WTC11 (cell line): ENCODE results near the gene CR2. TPM values are rescaled to one million over a fixed set of nuclear protein-coding genes. Genes with fewer than 3 reads are reported as not detected.

Experiments used
- ATAC-seq: fragments of 200-7000 bp; cut with Tn5 transposase; 2 replicates; pipeline ENCODE4 v1.10.0; 2021; ENCODE audit warnings: mild to moderate bottlenecking, moderate library complexity
- CTCF ChIA-PET: fragments of 300-600 bp; sonication (Branson Sonifier 250); formaldehyde crosslinking; loops from one replicate; lab custom pipeline; 2021; ENCODE audit warnings: antibody characterized with exemption; lab: Charles Lee
- POLR2A ChIA-PET: fragments of 350-600 bp; sonication (Branson Sonifier 250); formaldehyde crosslinking; loops from one replicate; lab custom pipeline; 2021; ENCODE audit warnings: antibody characterized with exemption; lab: Charles Lee
- DNase-seq: peaks from one replicate; pipeline ENCODE4 v3.0.0; 2021; ENCODE audit warnings: low spot score
- H3K27ac Mint-ChIP-seq: 2 replicates; pipeline ENCODE4 v1.8.0; 2021; ENCODE audit warnings: mixed read lengths
- H3K27me3 Mint-ChIP-seq: 2 replicates; pipeline ENCODE4 v1.8.0; 2021; ENCODE audit warnings: low read depth, mild to moderate bottlenecking, moderate library complexity, mixed read lengths
- H3K36me3 Mint-ChIP-seq: 2 replicates; pipeline ENCODE4 v1.8.0; 2021; ENCODE audit warnings: mixed read lengths
- H3K4me1 Mint-ChIP-seq: 2 replicates; pipeline ENCODE4 v1.8.0; 2022; ENCODE audit warnings: mixed read lengths
- H3K4me3 Mint-ChIP-seq: 2 replicates; pipeline ENCODE4 v1.8.0; 2021; ENCODE audit warnings: mild to moderate bottlenecking, moderate library complexity, mixed read lengths
- H3K9me3 Mint-ChIP-seq: 2 replicates; pipeline ENCODE4 v1.8.0; 2021; ENCODE audit warnings: mixed read lengths
- AFF4 ChIP-seq: sonication (generic); formaldehyde crosslinking; IDR thresholded peaks from 2 replicates; pipeline ENCODE4 v1.8.1; 2023; ENCODE audit warnings: mild to moderate bottlenecking, missing genetic modification reagents, borderline replicate concordance
- ATF1 ChIP-seq: sonication (generic); formaldehyde crosslinking; IDR thresholded peaks from 2 replicates; pipeline ENCODE4 v1.8.1; 2023; ENCODE audit warnings: mild to moderate bottlenecking, moderate library complexity, missing genetic modification reagents
- CREM ChIP-seq: sonication (generic); formaldehyde crosslinking; IDR thresholded peaks from 2 replicates; pipeline ENCODE4 v1.8.1; 2022; ENCODE audit warnings: mild to moderate bottlenecking, missing genetic modification reagents, moderate library complexity
- FOXP1 ChIP-seq: sonication (generic); formaldehyde crosslinking; IDR thresholded peaks from 2 replicates; pipeline ENCODE4 v1.8.0; 2022; ENCODE audit warnings: missing genetic modification reagents, mild to moderate bottlenecking, moderate library complexity, borderline replicate concordance
- IRF1 ChIP-seq: sonication (generic); formaldehyde crosslinking; IDR thresholded peaks from 2 replicates; pipeline ENCODE4 v1.8.0; 2023; ENCODE audit warnings: missing genetic modification reagents
- KAT7 ChIP-seq: sonication (generic); formaldehyde crosslinking; IDR thresholded peaks from 2 replicates; pipeline ENCODE4 v1.8.1; 2023; ENCODE audit warnings: missing genetic modification reagents, mild to moderate bottlenecking, borderline replicate concordance
- MXD4 ChIP-seq: fragments of 250-450 bp; sonication (Bioruptor Pico); IDR thresholded peaks from 2 replicates; pipeline ENCODE4 v1.8.0; 2021; ENCODE audit warnings: mild to moderate bottlenecking, moderate library complexity, borderline replicate concordance
- NR2C2 ChIP-seq: sonication (generic); formaldehyde crosslinking; IDR thresholded peaks from 2 replicates; pipeline ENCODE4 v1.8.0; 2022; ENCODE audit warnings: mild to moderate bottlenecking, missing genetic modification reagents
- RELA ChIP-seq: sonication (generic); formaldehyde crosslinking; IDR thresholded peaks from 2 replicates; pipeline ENCODE4 v1.8.1; 2022; ENCODE audit warnings: missing genetic modification reagents, mild to moderate bottlenecking, borderline replicate concordance
- TEAD1 ChIP-seq: sonication (generic); formaldehyde crosslinking; IDR thresholded peaks from 2 replicates; pipeline ENCODE4 v1.8.0; 2022; ENCODE audit warnings: mild to moderate bottlenecking, missing genetic modification reagents
- TEAD4 ChIP-seq: sonication (generic); formaldehyde crosslinking; IDR thresholded peaks from 2 replicates; pipeline ENCODE4 v1.8.0; 2022; ENCODE audit warnings: mild to moderate bottlenecking, missing genetic modification reagents
- ZBTB21 ChIP-seq: sonication (generic); formaldehyde crosslinking; IDR thresholded peaks from 2 replicates; pipeline ENCODE4 v1.8.1; 2023; ENCODE audit warnings: mild to moderate bottlenecking, missing genetic modification reagents, borderline replicate concordance
- ZNF138 ChIP-seq: sonication (generic); formaldehyde crosslinking; conservative IDR thresholded peaks from 2 replicates; pipeline ENCODE4 v1.8.1; 2022; ENCODE audit warnings: mild to moderate bottlenecking, moderate library complexity, missing genetic modification reagents
- ZNF219 ChIP-seq: sonication (generic); formaldehyde crosslinking; IDR thresholded peaks from 2 replicates; pipeline ENCODE4 v1.8.0; 2023; ENCODE audit warnings: missing genetic modification reagents, mild to moderate bottlenecking, borderline replicate concordance
- ZNF416 ChIP-seq: fragments of 250-450 bp; sonication (Bioruptor Pico); IDR thresholded peaks from 2 replicates; pipeline ENCODE4 v1.9.0; 2021; ENCODE audit warnings: mild to moderate bottlenecking, inconsistent platforms
- ZSCAN18 ChIP-seq: fragments of 250-450 bp; sonication (Bioruptor Pico); IDR thresholded peaks from 2 replicates; pipeline ENCODE4 v2.1.2; 2022; ENCODE audit warnings: mild to moderate bottlenecking, moderate library complexity
- total RNA-seq: library from RNA; stranded (reverse); gene quantifications from 3 replicates; pipeline ENCODE4 v1.2.3, GENCODE V29; 2021
- TF ChIP-seq, protein P1 (sequence below): sonication (generic); formaldehyde crosslinking; IDR thresholded peaks from 2 replicates; pipeline ENCODE4 v1.8.1; 2022; ENCODE audit warnings: mild to moderate bottlenecking, moderate library complexity, missing genetic modification reagents
- TF ChIP-seq, protein P2 (sequence below): sonication (generic); formaldehyde crosslinking; IDR thresholded peaks from 2 replicates; pipeline ENCODE4 v1.8.0; 2023; ENCODE audit warnings: missing genetic modification reagents, mild to moderate bottlenecking, borderline replicate concordance

Gene CR2
- total RNA-seq, 1 experiment from 2014 or later = 3.8 TPM

DNA sequence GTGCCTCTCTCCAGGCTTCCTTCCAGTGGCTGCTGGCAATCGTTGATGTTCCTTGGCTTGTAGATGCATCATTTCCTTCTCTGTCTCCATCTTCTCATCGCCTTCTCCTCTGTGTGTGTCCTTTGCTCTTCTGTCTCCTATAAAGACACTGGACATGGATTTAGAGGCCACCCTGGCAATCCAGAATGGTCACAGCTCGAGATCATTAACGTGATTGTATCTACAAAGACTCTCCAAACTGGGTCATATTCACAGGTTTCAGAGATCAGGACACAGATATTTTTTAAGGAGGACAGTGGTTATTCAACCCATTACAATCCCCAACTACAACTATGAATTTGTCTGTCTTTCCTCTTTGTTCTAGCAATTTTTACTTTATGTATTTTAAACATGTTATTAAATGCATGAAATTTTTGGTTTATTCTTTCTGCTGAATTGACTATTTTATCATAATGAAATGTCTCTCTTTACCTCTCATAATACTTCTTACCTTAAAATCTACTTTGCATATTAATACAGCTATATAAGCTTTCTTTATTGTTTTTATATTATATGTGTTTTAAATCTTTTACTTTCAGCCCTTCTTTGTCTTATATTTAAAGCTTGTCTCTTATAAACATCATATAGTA lies 64.6 kb downstream of the CR2 start:
- Mint-ChIP-seq H3K36me3 (no peaks in the 10 kb centered on the region), H3K4me3 (no peak overlapping the region), H3K9me3 (peaks cover 6% of the 10 kb centered on the region), H3K4me1 (0 out of 2 replicates have a peak, but pooled peaks cover 6% of the 10 kb centered on the region), H3K27me3 (no peaks in the 10 kb centered on the region), H3K27ac (no peak overlapping the region)
- DNase-seq (no peak), ATAC-seq (no peak)
- POLR2A ChIA-PET = no interaction called here
- CTCF ChIA-PET = interaction anchor here (1.5 kb wide), 1 partner anchor 180 kb away, joined by 6 read pairs; no protein-coding TSS in a partner anchor
- TF ChIP-seq AFF4 (CRISPR knock-in tag) = no peak

GRCh38 chr1:207519505-207520399 lies 65.6 kb downstream of the CR2 start:
- POLR2A ChIA-PET = no interaction called here
- CTCF ChIA-PET = interaction anchor here (0.8 to 1.9 kb wide), 5 partner anchors 65 to 435 kb away, joined by 3 to 6 read pairs (median 3); partner anchors contain the start of gene CR2
- no peak overlapping the region for H3K27ac Mint-ChIP-seq
- no peaks in the 10 kb centered on the region for H3K36me3 Mint-ChIP-seq
- peaks cover 6% of the 10 kb centered on the region for H3K9me3 Mint-ChIP-seq
- H3K27me3 Mint-ChIP-seq = no peaks in the 10 kb centered on the region
- ATAC-seq (no peak; the same call in 1 of the 2 replicates), DNase-seq (no peak)
- H3K4me3 Mint-ChIP-seq = no peak overlapping the region
- 0 out of 2 replicates have a peak, but pooled peaks cover 6% of the 10 kb centered on the region for H3K4me1 Mint-ChIP-seq
- no peak for TF ChIP-seq ATF1 (CRISPR knock-in tag)
- TF ChIP-seq ZNF138 (CRISPR knock-in tag) = no peak
- TF ChIP-seq TEAD1 (CRISPR knock-in tag) = no peak
- TF ChIP-seq FOXP1 = no peak
- no peak for TF ChIP-seq ZNF416 (CRISPR knock-in tag)
- TF ChIP-seq, protein P1, sequence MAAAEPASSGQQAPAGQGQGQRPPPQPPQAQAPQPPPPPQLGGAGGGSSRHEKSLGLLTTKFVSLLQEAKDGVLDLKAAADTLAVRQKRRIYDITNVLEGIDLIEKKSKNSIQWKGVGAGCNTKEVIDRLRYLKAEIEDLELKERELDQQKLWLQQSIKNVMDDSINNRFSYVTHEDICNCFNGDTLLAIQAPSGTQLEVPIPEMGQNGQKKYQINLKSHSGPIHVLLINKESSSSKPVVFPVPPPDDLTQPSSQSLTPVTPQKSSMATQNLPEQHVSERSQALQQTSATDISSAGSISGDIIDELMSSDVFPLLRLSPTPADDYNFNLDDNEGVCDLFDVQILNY (CRISPR knock-in tag) = no peak
- TF ChIP-seq ZNF219 (CRISPR knock-in tag) = no peak
- no peak for TF ChIP-seq ZBTB21 (CRISPR knock-in tag)
- TF ChIP-seq RELA = no peak
- no peak for TF ChIP-seq ZSCAN18 (CRISPR knock-in tag)
- no peak for TF ChIP-seq MXD4 (CRISPR knock-in tag)
- TF ChIP-seq CREM = no peak
- TF ChIP-seq IRF1 (CRISPR knock-in tag) = no peak
- TF ChIP-seq, protein P2, sequence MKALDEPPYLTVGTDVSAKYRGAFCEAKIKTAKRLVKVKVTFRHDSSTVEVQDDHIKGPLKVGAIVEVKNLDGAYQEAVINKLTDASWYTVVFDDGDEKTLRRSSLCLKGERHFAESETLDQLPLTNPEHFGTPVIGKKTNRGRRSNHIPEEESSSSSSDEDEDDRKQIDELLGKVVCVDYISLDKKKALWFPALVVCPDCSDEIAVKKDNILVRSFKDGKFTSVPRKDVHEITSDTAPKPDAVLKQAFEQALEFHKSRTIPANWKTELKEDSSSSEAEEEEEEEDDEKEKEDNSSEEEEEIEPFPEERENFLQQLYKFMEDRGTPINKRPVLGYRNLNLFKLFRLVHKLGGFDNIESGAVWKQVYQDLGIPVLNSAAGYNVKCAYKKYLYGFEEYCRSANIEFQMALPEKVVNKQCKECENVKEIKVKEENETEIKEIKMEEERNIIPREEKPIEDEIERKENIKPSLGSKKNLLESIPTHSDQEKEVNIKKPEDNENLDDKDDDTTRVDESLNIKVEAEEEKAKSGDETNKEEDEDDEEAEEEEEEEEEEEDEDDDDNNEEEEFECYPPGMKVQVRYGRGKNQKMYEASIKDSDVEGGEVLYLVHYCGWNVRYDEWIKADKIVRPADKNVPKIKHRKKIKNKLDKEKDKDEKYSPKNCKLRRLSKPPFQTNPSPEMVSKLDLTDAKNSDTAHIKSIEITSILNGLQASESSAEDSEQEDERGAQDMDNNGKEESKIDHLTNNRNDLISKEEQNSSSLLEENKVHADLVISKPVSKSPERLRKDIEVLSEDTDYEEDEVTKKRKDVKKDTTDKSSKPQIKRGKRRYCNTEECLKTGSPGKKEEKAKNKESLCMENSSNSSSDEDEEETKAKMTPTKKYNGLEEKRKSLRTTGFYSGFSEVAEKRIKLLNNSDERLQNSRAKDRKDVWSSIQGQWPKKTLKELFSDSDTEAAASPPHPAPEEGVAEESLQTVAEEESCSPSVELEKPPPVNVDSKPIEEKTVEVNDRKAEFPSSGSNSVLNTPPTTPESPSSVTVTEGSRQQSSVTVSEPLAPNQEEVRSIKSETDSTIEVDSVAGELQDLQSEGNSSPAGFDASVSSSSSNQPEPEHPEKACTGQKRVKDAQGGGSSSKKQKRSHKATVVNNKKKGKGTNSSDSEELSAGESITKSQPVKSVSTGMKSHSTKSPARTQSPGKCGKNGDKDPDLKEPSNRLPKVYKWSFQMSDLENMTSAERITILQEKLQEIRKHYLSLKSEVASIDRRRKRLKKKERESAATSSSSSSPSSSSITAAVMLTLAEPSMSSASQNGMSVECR (CRISPR knock-in tag) = no peak
- TF ChIP-seq NR2C2 (CRISPR knock-in tag) = no peak
- no peak for TF ChIP-seq KAT7 (CRISPR knock-in tag)
- TF ChIP-seq TEAD4 = no peak
